PFSK-1 (cell line): Measurements from ENCODE around the gene MIPEP.

Experiments
- FOXP2 ChIP-seq: optimal IDR thresholded peaks from 2 replicates; pipeline ENCODE3; 2011; ENCODE audit warnings: borderline replicate concordance, control low read depth, inconsistent platforms; ENCODE audit not compliant: insufficient read depth; ENCODE audit errors: extremely low read length, extremely low read depth
- POLR2AphosphoS5 ChIP-seq: IDR thresholded peaks from 2 replicates; pipeline ENCODE4 v1.6.1; 2012; ENCODE audit warnings: low read depth, mild to moderate bottlenecking, control low read depth, low read length, moderate library complexity
- SIN3A ChIP-seq: IDR thresholded peaks from 2 replicates; pipeline ENCODE4 v1.6.1; 2012; ENCODE audit warnings: mild to moderate bottlenecking, low read length, moderate library complexity, borderline replicate concordance; ENCODE audit not compliant: insufficient read depth

DNA sequence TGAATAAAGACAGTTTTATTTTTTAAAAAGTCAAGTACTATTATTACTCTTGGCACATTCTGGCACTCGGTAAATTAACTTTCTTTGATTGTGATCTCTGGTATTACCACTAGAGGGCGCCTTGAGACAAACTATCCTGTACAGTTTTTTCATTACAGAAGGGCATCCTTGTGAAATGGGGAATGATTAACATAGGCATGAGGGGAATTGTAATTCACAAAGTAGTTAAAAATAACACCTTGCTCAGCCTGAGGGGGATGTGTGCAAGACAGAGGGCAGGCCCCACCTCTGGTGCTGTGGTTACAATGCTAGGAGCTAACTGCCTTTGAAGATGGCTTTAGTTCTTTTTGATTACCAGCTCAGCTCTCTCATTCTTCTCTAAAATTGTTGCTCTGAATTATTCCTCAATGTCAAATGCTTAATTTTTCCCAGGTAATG lies 32.3 kb upstream of the MIPEP start:
- TF ChIP-seq POLR2AphosphoS5, result no peak
- TF ChIP-seq SIN3A, result no peak
- TF ChIP-seq FOXP2, result no peak
